HL-60/S4 treated with retinoic acid at 250 ng/mL for 4 days and 3 days (cell line): ENCODE data around the gene FARS2.

Experiments
- in situ Hi-C: fragments of 300-500 bp; cut with MboI; formaldehyde crosslinking; loops from 2 replicates; pipeline ENCODE4 v1.7.0; 2022; ENCODE audit warnings: low sequenced_read_pairs

FARS2 gene

DNA sequence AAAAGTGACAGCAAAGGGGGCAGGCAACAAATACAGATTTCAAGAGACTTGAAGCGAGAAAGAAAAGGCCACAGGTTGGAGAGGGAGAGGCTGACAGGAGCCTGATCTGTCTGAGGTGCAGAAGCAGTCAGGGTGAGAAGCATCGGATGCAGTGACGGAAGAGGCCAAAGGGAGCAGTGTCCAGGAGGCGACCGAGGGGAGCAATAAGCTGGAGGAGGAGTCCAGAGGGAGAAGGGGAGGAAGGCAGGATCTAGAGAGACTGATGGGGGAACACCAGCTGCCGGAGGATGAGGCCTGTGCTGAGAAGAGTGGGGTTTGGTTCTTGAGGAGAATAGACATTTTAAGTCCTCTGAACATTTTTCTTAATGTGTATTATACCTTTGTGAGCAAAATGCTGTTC lies 23.8 kb downstream of the FARS2 start:
- in situ Hi-C loops = no loop called here

DNA sequence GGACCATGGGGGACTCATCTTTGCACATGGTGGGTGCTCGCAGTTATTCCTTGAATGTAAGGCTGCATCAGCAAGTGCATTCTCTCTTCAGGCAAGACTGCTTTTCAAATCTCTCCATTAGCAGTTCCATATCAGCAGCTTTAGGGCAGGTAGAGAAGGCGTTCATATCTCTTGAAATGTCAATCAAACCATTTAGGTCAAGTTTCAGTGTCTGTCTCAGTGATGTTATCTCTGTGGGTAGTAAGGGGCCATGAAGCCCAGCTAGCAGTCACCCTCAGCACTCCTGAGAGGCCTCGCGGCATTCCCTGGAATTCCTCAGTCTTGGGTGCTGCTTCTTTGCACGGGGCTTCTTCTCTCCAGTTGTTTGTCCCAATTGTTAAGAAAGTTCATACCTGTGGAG lies 24.2 kb downstream of the FARS2 start:
- in situ Hi-C loops = no loop called here

DNA sequence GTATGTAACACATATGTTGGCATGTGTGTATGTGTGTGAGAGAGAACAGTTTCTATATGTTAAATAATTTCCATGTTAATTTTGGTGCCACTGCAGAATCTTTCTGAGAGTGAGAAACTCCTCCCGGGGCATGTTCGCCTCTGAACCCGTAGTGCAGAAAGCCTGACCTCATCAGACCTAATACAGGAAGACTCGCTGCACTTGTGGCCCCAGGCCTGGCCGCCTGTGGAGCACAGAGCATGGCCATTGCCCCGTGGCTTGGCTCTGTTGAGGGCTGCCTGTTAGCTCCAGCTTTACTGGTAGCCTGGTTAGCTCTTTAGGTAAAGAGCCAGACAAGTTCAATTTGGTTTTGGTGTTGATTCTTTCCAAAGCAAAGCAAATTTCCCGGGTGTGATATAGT lies 25.5 kb downstream of the FARS2 start:
- in situ Hi-C loops = no loop called here

DNA sequence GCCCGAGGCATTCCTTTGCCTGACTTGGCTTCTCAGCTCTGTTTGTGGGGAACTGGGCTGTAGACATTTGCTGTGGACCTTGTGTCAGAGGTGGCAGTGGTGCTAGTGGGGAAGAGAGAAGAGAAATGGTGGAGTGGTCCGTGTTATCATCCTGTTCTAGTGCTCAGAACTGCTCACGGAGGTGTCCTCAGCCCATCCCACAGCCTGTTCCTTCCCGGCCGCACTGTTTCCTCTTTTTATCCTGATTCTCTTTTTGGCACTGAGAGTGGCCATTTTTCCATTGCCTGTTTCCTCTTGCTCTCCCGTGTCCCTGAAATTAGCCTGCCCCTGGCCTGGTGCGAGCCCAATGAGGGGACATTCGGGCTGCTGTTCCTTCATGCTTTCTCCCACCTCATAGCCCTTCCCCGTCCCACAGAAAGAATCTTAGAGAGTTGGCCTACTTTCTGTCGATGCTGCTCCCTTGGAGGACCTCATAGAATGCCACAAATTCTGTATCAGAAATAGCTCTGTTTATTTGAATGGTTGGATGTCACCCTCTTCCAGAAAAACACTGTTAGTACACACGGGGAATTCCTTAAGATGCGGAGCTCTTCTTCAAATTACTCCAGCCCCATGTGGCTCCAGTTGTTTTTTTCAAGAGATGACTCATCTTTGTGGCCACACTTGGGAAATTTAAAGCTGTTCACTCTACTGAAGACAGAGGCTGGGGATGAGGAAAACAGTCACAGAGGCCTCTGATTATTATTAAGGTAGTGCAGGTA lies 26.1 kb downstream of the FARS2 start:
- in situ Hi-C loops = no loop called here

DNA sequence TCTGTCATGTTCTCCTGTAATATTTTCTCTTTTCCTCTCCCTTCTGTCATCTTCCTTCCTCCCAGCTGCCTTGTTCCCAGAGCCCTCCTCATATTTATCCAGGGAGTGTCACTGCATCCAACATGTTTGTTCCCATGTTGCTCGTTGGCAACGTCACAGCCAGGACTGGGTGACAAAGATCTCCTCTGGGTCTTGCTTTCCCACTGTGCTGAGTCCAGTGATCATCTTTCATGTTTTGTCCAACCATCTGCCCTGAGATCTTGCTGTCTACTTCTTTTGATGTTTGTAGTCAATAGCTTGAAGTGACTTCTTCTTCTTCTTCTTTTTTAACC lies 26.6 kb downstream of the FARS2 start:
- in situ Hi-C loops = no loop called here

DNA sequence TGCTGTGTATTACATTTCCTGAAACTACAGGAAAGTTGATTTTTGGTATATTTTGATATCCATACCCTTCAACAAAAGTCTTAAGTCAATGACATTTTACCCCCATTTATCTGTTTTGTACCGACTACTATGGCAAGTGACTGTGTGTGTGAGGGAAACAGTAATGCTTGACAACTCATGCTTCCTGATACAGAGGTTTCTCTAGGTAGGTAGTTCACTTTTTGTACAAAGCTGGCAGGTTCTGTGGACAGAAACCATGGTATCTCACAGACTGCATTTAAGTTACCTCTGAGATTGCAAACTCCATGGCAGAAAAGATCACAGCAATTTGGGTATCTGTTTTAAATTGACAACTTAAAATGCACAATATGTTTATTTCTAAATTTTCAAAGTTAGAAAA lies 28.8 kb downstream of the FARS2 start:
- in situ Hi-C loops = no loop called here

DNA sequence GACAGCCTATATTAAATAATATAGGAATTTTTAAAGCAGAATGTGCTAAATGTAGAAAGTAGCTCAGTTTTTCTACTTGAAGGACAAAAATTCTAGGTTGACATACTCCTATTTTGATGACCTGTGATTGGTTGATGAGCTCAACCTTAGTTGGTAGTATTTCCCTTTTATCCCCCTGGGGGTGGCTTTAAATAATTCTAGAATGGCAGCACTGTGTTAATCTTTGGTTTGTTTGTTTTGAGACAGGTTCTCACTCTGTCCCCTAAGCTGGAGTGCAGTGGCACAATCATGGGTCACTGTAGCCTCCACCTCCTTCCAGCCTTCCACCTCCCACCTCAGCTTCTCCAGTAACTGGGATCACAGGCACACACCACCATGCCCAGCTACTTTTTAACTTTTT lies 29.2 kb downstream of the FARS2 start:
- in situ Hi-C loops = no loop called here

DNA sequence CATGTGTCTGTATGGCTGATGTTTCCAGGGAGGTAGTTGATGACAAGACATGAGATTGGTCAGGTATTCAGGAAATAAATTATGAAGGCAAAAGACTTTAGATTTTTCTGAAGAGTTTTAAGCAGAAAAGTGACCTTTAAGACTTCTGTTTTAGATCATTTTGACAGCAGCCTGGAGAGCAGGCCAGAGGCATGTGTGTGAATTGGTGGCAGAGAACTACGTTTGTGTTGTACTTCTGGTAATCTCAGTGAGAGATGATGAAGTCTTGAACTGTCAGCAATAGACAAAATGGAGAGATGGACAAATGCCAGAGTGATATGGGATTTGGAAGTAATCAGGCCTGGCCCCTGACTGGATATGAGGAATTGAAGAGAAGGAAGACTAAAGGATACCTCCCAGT lies 30.8 kb downstream of the FARS2 start:
- in situ Hi-C loops = no loop called here

DNA sequence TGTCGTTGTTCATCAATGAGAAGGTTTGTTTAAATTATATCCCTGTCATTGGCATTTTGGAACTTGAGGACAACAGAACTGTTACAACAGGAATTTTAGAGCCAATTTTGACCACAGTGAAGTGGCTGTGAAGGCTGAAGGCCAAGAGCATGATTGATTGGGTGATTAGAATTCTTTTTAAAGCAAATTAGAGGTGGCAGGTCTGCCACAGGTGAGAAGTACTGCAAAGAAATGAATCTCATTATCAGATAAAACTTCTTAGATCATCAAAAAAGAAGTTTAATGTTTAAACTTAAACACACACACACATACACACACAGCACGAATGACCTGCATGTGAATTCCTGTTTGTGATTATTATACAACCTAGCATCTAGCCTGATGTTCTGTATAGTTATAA lies 32.4 kb downstream of the FARS2 start:
- in situ Hi-C loops = no loop called here

DNA sequence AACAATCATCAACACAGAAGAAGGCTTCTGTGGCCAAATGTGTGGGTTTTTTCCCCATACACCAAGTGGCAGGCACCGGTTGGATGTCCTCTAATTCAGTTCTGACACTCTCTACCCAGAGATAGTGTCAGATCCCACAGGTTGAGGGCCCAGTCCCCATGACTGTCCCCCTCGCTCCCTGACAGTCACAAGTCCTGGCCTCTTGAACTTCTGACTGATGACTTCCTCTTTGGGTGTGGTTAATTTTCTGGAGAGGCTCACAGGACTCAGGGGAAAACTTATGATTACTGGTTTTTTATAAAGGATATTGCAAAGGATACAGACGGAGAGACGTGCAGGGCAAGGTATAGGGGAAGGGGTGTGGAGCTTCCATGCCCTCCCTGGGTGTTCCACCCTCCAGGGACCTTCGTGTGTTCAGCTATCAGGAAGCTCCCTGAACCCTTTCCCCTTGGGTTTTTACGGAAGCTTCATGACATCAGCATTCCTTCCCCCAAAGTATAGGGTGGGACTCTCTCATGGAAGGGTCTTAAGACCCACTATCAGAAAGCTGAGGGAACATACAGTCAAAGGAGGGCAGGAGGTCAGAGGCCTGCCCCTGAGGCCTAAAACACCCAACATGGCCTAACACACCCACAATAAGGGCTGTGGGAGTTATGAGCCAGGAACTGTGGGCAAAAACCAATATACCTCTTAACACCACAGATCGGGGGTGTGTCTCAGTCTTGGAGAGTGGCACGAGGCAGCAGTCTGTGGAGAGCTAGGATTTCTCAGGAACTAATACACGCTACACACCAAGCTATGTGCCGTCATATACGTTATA lies 33.3 kb downstream of the FARS2 start:
- in situ Hi-C loops = no loop called here

DNA sequence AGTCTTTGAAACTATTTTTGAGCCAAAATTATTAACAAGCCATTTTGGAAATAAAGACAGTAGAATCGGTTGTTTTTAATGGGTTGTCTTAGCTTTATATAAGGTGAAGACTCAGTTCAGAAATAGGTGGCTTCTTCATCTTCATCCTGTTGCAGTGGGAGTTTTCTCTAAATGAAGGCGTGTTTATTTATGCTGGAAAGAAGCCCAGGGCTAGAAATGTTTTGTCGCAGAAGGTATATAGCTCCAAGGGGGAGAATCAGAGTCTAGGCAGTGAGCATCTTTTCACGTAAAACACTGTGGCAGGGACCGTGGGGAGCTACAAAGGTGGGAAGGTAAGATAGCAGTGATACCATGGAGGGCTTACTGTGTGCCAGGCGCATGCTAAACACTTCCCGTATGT lies 34.3 kb downstream of the FARS2 start:
- in situ Hi-C loops = no loop called here

DNA sequence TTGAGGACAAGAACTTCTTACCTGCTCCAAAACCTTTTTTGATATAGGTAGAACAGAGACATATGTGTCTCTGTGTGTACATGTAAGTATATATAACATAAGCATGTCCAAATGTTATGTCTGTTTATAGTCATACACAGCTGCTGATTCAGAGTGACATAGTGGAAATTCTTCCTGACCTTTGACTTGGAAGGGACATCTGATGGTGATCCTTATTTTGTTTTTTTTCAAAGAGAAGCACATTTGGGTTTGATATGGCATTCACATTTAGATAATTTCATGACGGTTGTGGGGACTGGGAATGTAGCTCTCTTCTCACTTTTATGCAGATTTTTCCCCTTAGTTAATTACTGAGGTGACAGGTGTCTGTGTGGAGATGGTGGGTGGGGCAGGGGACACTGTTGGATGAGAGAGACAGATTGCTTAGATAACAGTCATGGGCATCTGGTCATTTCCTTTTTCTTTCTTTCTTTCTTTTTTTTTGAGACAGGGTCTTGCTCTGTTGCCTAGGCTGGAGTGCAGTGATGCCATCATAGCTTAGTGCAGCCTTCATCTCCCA lies 39.0 kb downstream of the FARS2 start:
- in situ Hi-C loops = no loop called here

DNA sequence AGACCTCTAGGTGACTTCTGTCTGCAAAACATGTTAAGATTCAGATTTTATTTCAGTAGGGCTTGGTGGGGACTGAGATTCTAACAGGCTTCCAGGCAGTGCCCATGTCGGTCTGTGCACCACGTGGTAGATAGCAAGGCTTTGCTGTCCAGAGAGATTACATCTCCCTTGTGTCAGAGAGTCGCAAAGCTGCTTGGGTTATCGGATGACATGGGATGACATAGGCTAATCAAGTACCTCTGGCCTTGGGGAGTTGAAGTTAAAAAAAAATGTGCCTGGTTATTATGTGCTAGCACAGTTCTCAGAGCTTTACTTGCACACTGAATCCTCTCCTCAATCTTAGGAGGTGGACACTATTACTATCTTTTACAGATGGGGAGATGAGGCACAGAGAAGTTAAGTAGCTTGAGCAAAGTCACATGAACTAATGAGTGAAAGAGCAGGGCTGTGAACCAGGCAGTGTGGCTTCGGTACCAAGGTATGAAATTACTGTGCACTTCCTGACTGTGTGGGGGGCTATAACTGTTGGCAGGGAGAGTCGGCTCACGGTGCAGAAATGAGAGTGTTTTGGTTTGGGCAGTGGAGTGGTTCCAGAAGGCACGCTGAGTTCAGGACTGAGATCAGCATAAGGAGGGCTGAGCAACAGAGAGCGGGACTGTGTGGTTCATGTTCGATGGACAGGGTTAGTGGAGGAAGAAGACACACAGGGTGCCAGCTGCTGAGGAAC lies 41.1 kb downstream of the FARS2 start:
- in situ Hi-C loops = no loop called here

DNA sequence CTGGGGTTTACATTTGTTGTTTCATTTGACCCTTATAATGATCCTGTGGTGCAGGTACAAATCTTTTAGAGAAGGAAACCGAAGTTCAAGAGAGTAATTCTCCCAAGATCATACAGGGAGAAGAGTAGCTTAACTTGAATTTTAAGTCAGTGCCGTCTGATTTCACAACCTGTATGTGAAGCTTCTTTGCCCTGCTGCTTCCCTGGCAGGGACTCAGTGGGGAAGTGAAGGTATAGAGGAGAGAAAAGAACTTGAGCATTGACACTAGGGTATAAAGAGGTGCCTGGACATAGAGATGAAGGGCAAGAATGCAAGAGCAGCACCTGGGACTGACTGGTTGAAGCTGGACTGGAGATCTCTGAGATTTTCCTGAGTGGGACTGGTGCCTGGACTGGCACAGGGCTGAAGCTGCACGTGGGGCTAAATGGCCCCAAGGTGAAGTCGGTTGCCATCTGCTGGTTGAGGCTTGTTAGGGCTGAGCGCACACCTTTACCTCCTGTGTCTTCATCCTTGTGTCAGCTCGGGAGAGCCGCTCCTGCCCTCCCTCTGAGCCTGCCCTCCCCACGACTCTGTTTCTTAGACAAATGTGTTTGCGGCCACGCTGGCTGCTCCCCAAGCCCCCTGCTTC lies 41.8 kb downstream of the FARS2 start:
- in situ Hi-C loops = no loop called here

DNA sequence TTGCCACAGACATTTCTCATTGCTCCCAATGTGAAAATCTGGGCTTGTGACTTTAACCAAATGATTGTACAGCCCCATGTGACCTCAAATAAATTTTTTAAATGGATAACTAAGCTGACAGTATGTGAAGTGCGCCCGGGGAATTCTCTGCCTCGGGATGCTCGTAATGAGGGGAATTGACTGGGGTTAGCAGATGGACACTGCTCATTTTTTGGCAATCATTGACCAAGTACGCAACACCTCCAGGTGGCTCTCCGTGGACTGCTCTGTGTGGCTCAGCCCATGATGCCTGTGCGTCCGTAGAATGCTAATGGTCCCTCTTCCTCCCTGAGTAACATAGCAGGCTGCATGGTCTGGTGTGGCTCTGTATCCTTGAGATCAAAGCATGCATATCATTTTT lies 42.4 kb downstream of the FARS2 start:
- in situ Hi-C loops = no loop called here

DNA sequence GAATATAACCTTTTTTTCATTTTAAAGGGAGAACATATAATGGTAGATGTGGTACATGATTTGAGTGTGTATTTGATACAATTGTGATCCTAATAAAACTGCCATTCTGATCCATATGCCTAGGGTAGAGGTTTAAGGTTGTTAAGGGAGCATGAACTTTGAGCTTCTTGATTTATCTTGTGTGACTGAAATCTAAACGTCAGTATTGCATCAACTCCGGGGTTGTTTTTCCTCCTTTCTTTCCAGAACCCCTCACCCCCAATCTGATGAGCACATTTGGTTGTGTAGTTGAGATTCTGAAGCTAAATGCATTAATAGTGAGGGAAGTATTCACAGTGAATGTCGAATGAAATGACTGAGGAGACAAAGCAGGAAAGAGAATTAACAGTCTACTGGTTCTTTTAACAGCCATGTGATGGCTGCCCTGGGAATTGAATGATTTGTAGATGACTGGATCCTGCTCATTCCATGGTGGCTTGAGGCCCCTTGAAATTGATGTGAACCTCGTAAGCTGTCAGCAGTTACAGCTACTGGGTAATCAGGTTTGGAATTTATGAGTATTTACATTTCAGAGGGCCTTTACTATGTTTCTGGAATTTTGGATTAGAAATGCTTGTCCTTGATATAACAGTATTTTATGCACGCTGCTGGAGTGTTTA lies 44.8 kb downstream of the FARS2 start:
- in situ Hi-C loops = no loop called here

DNA sequence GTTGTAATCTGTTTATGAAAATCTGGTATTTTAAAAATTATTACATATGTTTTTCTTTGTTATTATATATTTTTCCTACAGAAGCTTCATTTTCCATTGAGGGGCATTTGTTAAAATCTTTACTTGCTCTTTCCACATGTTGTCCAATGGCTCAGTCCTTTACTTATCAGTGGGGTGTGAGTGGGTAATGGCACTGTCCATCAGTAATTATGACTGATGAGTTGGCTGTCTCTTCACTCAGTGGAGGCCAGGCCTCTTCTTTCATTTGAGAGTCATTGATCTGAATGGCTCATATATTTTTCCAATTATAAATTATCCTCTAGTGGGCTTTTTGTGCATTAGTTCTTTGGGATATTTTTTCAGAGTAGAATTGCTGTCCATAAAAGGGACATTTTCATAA lies 45.7 kb downstream of the FARS2 start:
- in situ Hi-C loops = no loop called here

DNA sequence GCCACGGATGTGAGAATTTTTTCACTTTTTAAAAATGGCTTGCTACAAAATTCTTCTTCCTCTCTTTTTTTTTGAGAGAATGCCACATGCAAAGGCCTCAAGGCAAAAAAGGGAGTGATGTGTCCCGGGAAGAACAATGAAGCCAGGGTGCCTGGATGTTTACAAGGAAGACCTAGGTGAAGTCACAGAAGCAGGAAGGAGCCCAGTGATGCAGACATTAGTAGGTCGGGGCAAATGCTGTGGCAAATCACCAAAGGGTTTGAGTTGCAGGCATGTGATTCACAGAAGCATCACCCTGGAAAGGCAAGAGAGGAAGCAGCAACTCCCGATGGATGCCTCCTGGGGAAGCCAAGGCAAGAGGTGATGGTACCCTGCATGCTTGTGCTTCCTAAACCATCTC lies 46.8 kb downstream of the FARS2 start:
- in situ Hi-C loops = no loop called here

DNA sequence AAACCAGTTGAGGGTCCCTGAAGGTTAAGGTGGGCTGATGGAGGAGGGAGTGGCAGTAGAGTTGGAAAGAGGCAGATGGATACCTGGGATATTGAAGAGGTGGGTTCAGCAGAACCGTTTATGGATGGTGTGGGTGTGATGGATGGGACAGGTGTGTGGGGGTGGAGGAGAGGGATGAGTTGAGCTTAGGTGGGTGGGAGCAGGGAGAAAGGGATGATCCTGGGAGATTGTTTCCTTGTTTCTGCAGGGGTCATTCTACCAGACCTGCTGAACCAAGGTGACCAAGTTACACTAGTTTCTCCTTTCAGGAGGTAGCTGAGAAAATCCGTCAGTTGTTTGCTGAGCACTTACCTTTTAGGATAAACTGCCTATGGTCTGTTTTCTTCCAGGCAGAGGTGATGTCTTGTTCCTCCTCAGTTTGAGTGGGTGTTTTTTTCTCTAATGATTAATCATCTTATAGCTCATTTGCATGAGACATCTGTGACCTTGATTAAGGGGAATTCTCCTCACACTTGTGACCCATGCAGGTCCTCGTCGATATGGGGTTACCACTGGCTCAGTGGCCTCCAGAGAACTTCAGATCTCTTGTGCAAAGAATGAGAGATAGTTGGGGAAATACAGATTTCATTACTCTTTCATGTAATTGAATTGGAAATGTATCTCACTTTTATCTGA lies 53.0 kb downstream of the FARS2 start:
- in situ Hi-C loops = no loop called here

DNA sequence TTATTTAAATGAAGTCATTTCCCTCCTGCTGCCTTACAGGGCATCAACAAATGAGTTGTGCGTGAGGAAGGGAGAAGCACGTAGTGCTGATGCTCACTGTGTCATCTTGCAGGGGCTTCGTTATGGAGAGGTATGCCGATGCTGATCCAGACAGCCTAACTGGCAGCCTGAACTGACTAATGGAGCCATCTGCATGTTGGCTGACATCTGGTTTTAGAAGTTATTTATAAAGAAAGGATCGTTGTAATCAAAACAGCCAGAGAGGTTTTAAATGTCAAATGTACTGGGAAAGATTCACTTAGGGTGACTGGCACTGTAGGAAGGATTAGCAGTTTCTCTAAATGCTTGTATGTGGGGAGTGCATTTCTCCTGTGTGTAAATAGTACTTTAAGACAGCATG lies 54.6 kb downstream of the FARS2 start:
- in situ Hi-C loops = no loop called here
